Measurements from ENCODE around the gene PRR33. TPM values are rescaled to one million over a fixed set of nuclear protein-coding genes. Genes with fewer than 3 reads are reported as not detected.

Gene PRR33
- total RNA-seq, 1 donor from 2014 or later: not detected

- no peak for DNase-seq (ENCODE audit: extremely low spot score in 2 of 2)
- TF ChIP-seq POLR2A (IDR thresholded peaks at IDR 0.05) (no peak), CTCF (IDR thresholded peaks at IDR 0.05) (no peak), POLR2AphosphoS5 (IDR thresholded peaks at IDR 0.05; ENCODE audit: insufficient read depth in 1 of 2, low read depth in 1 of 2) (no peak)
- no peaks in the 10 kb centered on the region for H3K9me3 ChIP-seq
- no peaks in the 10 kb centered on the region for H3K27me3 ChIP-seq
- H3K36me3 ChIP-seq: no peaks in the 10 kb centered on the region
- peaks cover 21% of the 10 kb centered on the region for H3K4me1 ChIP-seq
- intact Hi-C loops (cut with DNase I): no loop called here
- no peak overlapping the region for H3K27ac ChIP-seq
- no peak overlapping the region for H3K4me3 ChIP-seq
Measured at GRCh38 chr11:1913271-1914060, 21.8 kb upstream of the PRR33 start.

- TF ChIP-seq CTCF (IDR thresholded peaks at IDR 0.05): no peak
- TF ChIP-seq POLR2AphosphoS5 (IDR thresholded peaks at IDR 0.05; ENCODE audit: insufficient read depth in 1 of 2, low read depth in 1 of 2): peak in 1 of 2 donors; percentile 19
- H3K4me3 ChIP-seq: no peak overlapping the region
- H3K27me3 ChIP-seq: no peaks in the 10 kb centered on the region
- intact Hi-C loops (cut with DNase I): no loop called here
- H3K36me3 ChIP-seq: no peaks in the 10 kb centered on the region
- H3K9me3 ChIP-seq: no peaks in the 10 kb centered on the region
- no peak for DNase-seq (ENCODE audit: extremely low spot score in 2 of 2)
- H3K27ac ChIP-seq: no peak overlapping the region
- H3K4me1 ChIP-seq: peaks cover 12% of the 10 kb centered on the region
Measured at GRCh38 chr11:1912289-1912878, 20.7 kb upstream of the PRR33 start.

GRCh38 chr11:1909524-1909923, 17.8 kb upstream of the PRR33 start:
- Histone ChIP-seq H3K36me3 (no peaks in the 10 kb centered on the region), H3K4me1 (peaks cover 10% of the 10 kb centered on the region), H3K27me3 (no peaks in the 10 kb centered on the region), H3K9me3 (no peaks in the 10 kb centered on the region), H3K4me3 (no peak overlapping the region), H3K27ac (no peak overlapping the region)
- no peak for DNase-seq (ENCODE audit: extremely low spot score in 2 of 2)
- TF ChIP-seq POLR2A (IDR thresholded peaks at IDR 0.05) (no peak), CTCF (IDR thresholded peaks at IDR 0.05) (no peak)
- intact Hi-C loops (cut with DNase I): no loop called here

- no peak overlapping the region for H3K27ac ChIP-seq
- no peak for TF ChIP-seq POLR2A (IDR thresholded peaks at IDR 0.05)
- no peak for TF ChIP-seq CTCF (IDR thresholded peaks at IDR 0.05)
- no peak for TF ChIP-seq POLR2AphosphoS5 (IDR thresholded peaks at IDR 0.05; ENCODE audit: insufficient read depth in 1 of 2, low read depth in 1 of 2)
- no peak for DNase-seq (ENCODE audit: extremely low spot score in 2 of 2)
- peaks cover 10% of the 10 kb centered on the region for H3K4me1 ChIP-seq
- no peaks in the 10 kb centered on the region for H3K27me3 ChIP-seq
- H3K36me3 ChIP-seq: no peaks in the 10 kb centered on the region
- H3K4me3 ChIP-seq: no peak overlapping the region
- intact Hi-C loops (cut with DNase I): no loop called here
- H3K9me3 ChIP-seq: no peaks in the 10 kb centered on the region
Measured at GRCh38 chr11:1908618-1909017, 16.9 kb upstream of the PRR33 start.
